CD4-positive, alpha-beta memory T cell (primary cell): ENCODE results near the gene FAM241A. TPM values are rescaled to one million over a fixed set of nuclear protein-coding genes. Genes with fewer than 3 reads are reported as not detected.

ENCODE experiments used
- CTCF ChIA-PET: fragments of 350-600 bp; sonication (Branson Sonifier 250); formaldehyde crosslinking; loops from one replicate; lab custom pipeline; 2021; ENCODE audit warnings: inconsistent platforms; ENCODE audit not compliant: partially characterized antibody; lab: Charles Lee
- POLR2A ChIA-PET: fragments of 350-600 bp; sonication (Branson Sonifier 250); formaldehyde crosslinking; loops from one replicate; lab custom pipeline; 2021; ENCODE audit not compliant: partially characterized antibody; lab: Charles Lee
- DNase-seq, 5 donors: peaks; one replicate each; pipeline versions ENCODE4 v3.0.0 to v3.0.0-alpha.2; 2020 to 2022; ENCODE audit warnings: mixed read lengths in 1 of 5
- H3K27ac ChIP-seq: one replicate; pipeline ENCODE4 v1.7.0; 2013; ENCODE audit warnings: low read depth, low read length
- H3K27me3 ChIP-seq: 2 replicates; pipeline ENCODE4 v1.7.0; 2013; ENCODE audit warnings: mild to moderate bottlenecking, low read length, moderate library complexity; ENCODE audit not compliant: insufficient read depth
- H3K36me3 ChIP-seq: 2 replicates; pipeline ENCODE4 v1.7.0; 2013; ENCODE audit warnings: mild to moderate bottlenecking, low read length, moderate library complexity; ENCODE audit not compliant: insufficient read depth
- H3K4me1 ChIP-seq: 2 replicates; pipeline ENCODE4 v1.7.0; 2013; ENCODE audit warnings: mild to moderate bottlenecking, low read length, moderate library complexity; ENCODE audit not compliant: insufficient read depth
- H3K4me3 ChIP-seq, 2 donors: one replicate each; pipeline ENCODE4 v1.7.0; 2013; ENCODE audit warnings: low read length in 2 of 2, mild to moderate bottlenecking in 1 of 2
- H3K9me3 ChIP-seq, 2 donors: one replicate each; pipeline ENCODE4 v1.7.0; 2013; ENCODE audit warnings: low read length in 2 of 2, control low read depth in 1 of 2; ENCODE audit not compliant: control insufficient read depth in 1 of 2
- H3K27ac Mint-ChIP-seq, 7 donors: one replicate each; pipeline ENCODE4 v1.8.0; 2020 to 2021; ENCODE audit warnings: mixed read lengths in 7 of 7, mild to moderate bottlenecking in 6 of 7, inconsistent platforms in 3 of 7, moderate library complexity in 3 of 7
- H3K27me3 Mint-ChIP-seq, 2 donors: one replicate each; pipeline ENCODE4 v1.8.0; 2020 to 2021; ENCODE audit warnings: mixed read lengths in 2 of 2
- H3K36me3 Mint-ChIP-seq, 2 donors: one replicate each; pipeline ENCODE4 v1.8.0; 2020 to 2021; ENCODE audit warnings: mixed read lengths in 2 of 2, inconsistent platforms in 1 of 2, mild to moderate bottlenecking in 1 of 2
- H3K4me1 Mint-ChIP-seq, 4 donors: one replicate each; pipeline ENCODE4 v1.8.0; 2020 to 2021; ENCODE audit warnings: mixed read lengths in 4 of 4, mild to moderate bottlenecking in 1 of 4
- H3K4me3 Mint-ChIP-seq, 8 donors: one replicate each; pipeline ENCODE4 v1.8.0; 2020 to 2021; ENCODE audit warnings: mixed read lengths in 8 of 8, mild to moderate bottlenecking in 7 of 8, moderate library complexity in 6 of 8, inconsistent platforms in 3 of 8
- H3K9me3 Mint-ChIP-seq, 8 donors: one replicate each; pipeline ENCODE4 v1.8.0; 2020 to 2021; ENCODE audit warnings: mixed read lengths in 8 of 8, mild to moderate bottlenecking in 5 of 8, inconsistent platforms in 3 of 8, moderate library complexity in 1 of 8
- intact Hi-C: fragments of 100-400 bp; cut with micrococcal nuclease; formaldehyde crosslinking; loops from one replicate; pipeline ENCODE4 v1.15.1; 2023
- polyA plus RNA-seq, 2 donors: library from polyadenylated mRNA; unstranded; fragments of 300-500 nt; fragmentation: Illumina TruSeq; gene quantifications; one replicate each; pipeline ENCODE4 v1.2.3, GENCODE V29; 2021
- total RNA-seq, 2 experiments: library from RNA; stranded (reverse); gene quantifications; one replicate each; pipeline ENCODE4 v1.2.3, GENCODE V29; 2021

FAM241A gene
- total and polyA plus RNA-seq, 4 experiments from 2014 or later: 2.7 to 4.7 (median 3.4) TPM

- CTCF ChIA-PET: interaction anchor here (0.7 to 16.0 kb wide), 2 partner anchors 17 to 301 kb away, joined by 3 to 223 read pairs; partner anchors contain the start of gene AP1AR
- no peak overlapping the region for H3K27ac ChIP-seq
- peak overlapping the region in 1 of 7 donors; percentile 13 for H3K27ac Mint-ChIP-seq
- no peaks in the 10 kb centered on the region for H3K36me3 Mint-ChIP-seq
- H3K4me1 ChIP-seq: no peaks in the 10 kb centered on the region
- H3K27me3 Mint-ChIP-seq: no peaks in the 10 kb centered on the region
- POLR2A ChIA-PET: no interaction called here
- no peak overlapping the region for H3K4me3 Mint-ChIP-seq
- no peak overlapping the region for H3K4me3 ChIP-seq
- intact Hi-C loops: no loop called here
- H3K9me3 Mint-ChIP-seq: no peaks in the 10 kb centered on the region
- no peaks in the 10 kb centered on the region for H3K36me3 ChIP-seq
- H3K27me3 ChIP-seq: no peaks in the 10 kb centered on the region
- no peak for DNase-seq
- H3K9me3 ChIP-seq: no peaks in the 10 kb centered on the region
- H3K4me1 Mint-ChIP-seq: no peaks in the 10 kb centered on the region
Measured at GRCh38 chr4:112219826-112220366, 74.6 kb downstream of the FAM241A start.

DNA sequence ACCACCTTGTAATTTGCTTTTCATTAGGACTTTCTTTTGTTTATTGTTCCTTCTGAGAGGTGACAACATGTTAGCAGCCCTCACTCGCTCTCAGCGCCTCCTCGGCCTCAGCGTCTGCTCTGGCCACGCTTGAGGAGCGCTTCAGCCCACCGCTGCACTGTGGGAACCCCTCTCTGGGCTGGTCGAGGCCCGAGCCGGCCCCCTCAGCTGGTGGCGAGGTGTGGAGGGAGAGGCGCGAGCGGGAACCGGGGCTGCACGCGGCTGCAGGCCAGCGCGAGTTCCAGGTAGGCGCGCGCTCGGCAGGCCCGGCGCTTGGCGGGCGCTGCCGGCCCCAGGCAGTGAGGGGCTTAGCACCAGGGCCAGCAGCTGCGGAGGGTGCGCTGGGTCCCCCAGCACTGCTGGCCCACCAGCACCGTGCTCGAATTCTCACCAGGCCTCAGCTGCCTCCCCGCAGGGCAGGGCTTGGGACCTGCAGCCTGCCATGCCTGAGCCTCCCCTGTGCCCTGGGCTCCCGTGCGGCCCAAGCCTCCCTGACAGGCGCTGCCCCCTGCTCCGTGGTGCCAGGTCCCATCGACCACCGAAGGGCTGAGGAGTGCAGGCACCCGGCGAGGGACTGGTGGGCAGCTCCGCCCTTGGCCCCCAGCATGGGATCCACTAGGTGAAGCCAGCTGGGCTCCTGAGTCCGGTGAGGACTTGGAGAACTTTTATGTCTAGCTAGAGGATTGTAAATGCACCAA lies 77.1 kb downstream of the FAM241A start:
- Mint-ChIP-seq H3K27me3 (no peaks in the 10 kb centered on the region), H3K4me3 (no peak overlapping the region), H3K9me3 (no peaks in the 10 kb centered on the region), H3K36me3 (no peaks in the 10 kb centered on the region), H3K4me1 (no peaks in the 10 kb centered on the region), H3K27ac (no peak overlapping the region)
- ChIA-PET POLR2A (no interaction called here), CTCF (interaction anchor here (1.0 to 16.0 kb wide), 4 partner anchors 8 to 301 kb away, joined by 3 to 223 read pairs (median 5); partner anchors contain the start of gene AP1AR)
- H3K4me3 ChIP-seq: no peak overlapping the region
- no peaks in the 10 kb centered on the region for H3K4me1 ChIP-seq
- no peak for DNase-seq
- no peaks in the 10 kb centered on the region for H3K36me3 ChIP-seq
- intact Hi-C loops: no loop called here
- H3K9me3 ChIP-seq: no peaks in the 10 kb centered on the region
- no peak overlapping the region for H3K27ac ChIP-seq
- H3K27me3 ChIP-seq: no peaks in the 10 kb centered on the region

GRCh38 chr4:112225157-112225556 lies 79.9 kb downstream of the FAM241A start:
- no peak overlapping the region for H3K4me3 Mint-ChIP-seq
- CTCF ChIA-PET: interaction anchor here (1.9 to 16.0 kb wide), 2 partner anchors 9 to 12 kb away, joined by 7 to 223 read pairs; partner anchors contain the start of gene AP1AR
- H3K9me3 ChIP-seq: no peaks in the 10 kb centered on the region
- peaks cover 6% of the 10 kb centered on the region for H3K4me1 ChIP-seq
- H3K4me1 Mint-ChIP-seq: peaks cover 0 to 2% (median 1%) of the 10 kb centered on the region in 4 donors
- DNase-seq: no peak
- H3K27me3 ChIP-seq: no peaks in the 10 kb centered on the region
- H3K27me3 Mint-ChIP-seq: no peaks in the 10 kb centered on the region
- no peaks in the 10 kb centered on the region for H3K9me3 Mint-ChIP-seq
- no peak overlapping the region for H3K27ac Mint-ChIP-seq
- POLR2A ChIA-PET: no interaction called here
- no peak overlapping the region for H3K4me3 ChIP-seq
- H3K36me3 Mint-ChIP-seq: no peaks in the 10 kb centered on the region
- H3K27ac ChIP-seq: no peak overlapping the region
- no peaks in the 10 kb centered on the region for H3K36me3 ChIP-seq
- intact Hi-C loops: no loop called here

- Histone ChIP-seq H3K4me1 (peaks cover 40% of the 10 kb centered on the region), H3K27ac (peak overlapping the region; percentile 92), H3K36me3 (no peaks in the 10 kb centered on the region), H3K27me3 (no peaks in the 10 kb centered on the region), H3K4me3 (peak overlapping the region; percentile 84 to 90), H3K9me3 (no peaks in the 10 kb centered on the region)
- peak overlapping the region; percentile 98 to 100 (median 100) for H3K27ac Mint-ChIP-seq
- H3K27me3 Mint-ChIP-seq: no peaks in the 10 kb centered on the region
- DNase-seq: peak; percentile 95 to 97 (median 96)
- peaks cover 16 to 45% (median 25%) of the 10 kb centered on the region in 4 donors for H3K4me1 Mint-ChIP-seq
- peaks cover 0 to 9% of the 10 kb centered on the region in 2 donors for H3K36me3 Mint-ChIP-seq
- POLR2A ChIA-PET: interaction anchor here (1.0 to 4.8 kb wide), 5 partner anchors 10 to 85 kb away, joined by 3 to 48 read pairs (median 5); partner anchors contain the start of genes FAM241A and TIFA
- H3K9me3 Mint-ChIP-seq: peaks cover 0 to 2% (median 0%) of the 10 kb centered on the region in 8 donors
- CTCF ChIA-PET: interaction anchor here (10.2 to 12.8 kb wide), 2 partner anchors 13 to 131 kb away, joined by 121 to 223 read pairs; no protein-coding TSS in a partner anchor
- intact Hi-C loops: loop anchor here (1.0 kb wide), 5 partner anchors 17 to 406 kb away; partner anchors contain the start of genes FAM241A, LARP7 and TIFA
- H3K4me3 Mint-ChIP-seq: peak overlapping the region; percentile 93 to 99 (median 96)
Measured at GRCh38 chr4:112230879-112231778, 85.9 kb downstream of the FAM241A start.

DNA sequence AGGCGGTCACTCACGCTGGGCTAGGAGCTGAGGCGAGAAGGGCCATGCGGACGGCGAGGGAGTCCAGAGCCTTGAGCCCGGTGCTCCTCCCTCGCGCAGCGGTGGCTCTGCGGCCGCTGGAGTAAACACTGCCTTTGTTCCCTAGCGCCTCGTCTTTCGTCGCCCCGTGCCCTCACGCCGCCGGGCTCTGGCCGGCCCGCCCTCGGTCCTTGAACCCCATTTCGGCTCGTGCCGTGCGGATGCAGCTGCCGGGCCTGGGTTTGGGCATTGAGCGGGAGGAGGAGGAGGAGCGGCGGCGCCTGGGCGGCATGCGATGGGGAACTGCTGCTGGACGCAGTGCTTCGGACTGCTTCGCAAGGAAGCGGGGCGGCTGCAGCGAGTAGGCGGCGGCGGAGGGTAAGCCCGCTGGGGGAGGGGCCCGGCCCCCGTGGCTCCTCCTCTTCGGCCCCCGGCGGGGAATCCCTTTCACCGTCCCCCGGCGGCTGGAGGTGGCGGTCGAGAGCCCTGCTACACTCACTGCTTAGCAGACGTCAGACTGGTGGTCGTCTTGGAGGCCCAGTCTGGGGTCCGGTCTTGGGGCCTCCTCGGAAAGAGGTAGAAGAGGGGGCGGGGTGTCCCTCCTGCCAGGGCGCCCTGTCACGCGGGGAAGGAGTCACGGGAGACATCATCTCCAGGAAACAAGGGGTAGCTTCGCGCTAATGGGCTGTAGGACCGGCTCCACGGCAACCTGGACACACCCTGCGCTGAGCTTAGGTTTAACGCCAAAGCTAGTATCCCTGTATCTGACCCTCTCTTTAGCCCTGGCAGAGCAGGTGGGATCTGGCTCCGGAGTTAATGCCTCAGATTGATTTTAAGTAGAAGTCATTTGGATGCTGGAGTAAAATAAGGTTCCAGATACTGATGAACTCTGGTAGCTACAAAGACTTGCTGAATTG lies 86.8 kb downstream of the FAM241A start, which contains the start of gene AP1AR:
AP1AR (plus strand) TSS at position 9 of the 935 bp plus-strand sequence; CDS start at position 314, 305 bp downstream.
- Histone ChIP-seq H3K4me1 (peaks cover 40% of the 10 kb centered on the region), H3K27me3 (no peaks in the 10 kb centered on the region), H3K36me3 (no peaks in the 10 kb centered on the region), H3K4me3 (peak within 1 kb of the TSS; percentile 84 to 90), H3K27ac (peak within 1 kb of the TSS; percentile 92), H3K9me3 (no peaks in the 10 kb centered on the region)
- POLR2A ChIA-PET: interaction anchor here (0.8 to 4.8 kb wide), 8 partner anchors 9 to 132 kb away, joined by 3 to 48 read pairs (median 4); partner anchors contain the start of genes FAM241A and TIFA
- Mint-ChIP-seq H3K4me1 (peaks cover 18 to 45% (median 26%) of the 10 kb centered on the region in 4 donors), H3K4me3 (peak within 1 kb of the TSS; percentile 93 to 99 (median 96)), H3K9me3 (peaks cover 0 to 2% (median 0%) of the 10 kb centered on the region in 8 donors), H3K36me3 (peaks cover 0 to 9% of the 10 kb centered on the region in 2 donors), H3K27ac (peak within 1 kb of the TSS; percentile 98 to 100 (median 100)), H3K27me3 (no peaks in the 10 kb centered on the region)
- CTCF ChIA-PET: interaction anchor here (0.8 to 12.8 kb wide), 7 partner anchors 14 to 292 kb away, joined by 3 to 223 read pairs (median 3); no protein-coding TSS in a partner anchor
- peak; percentile 77 to 86 (median 79) for DNase-seq
- intact Hi-C loops: loop anchor here (1.0 to 2.0 kb wide), 6 partner anchors 18 to 405 kb away; partner anchors contain the start of genes FAM241A, LARP7, NEUROG2 and TIFA
